ENCODE results near the gene PLCL2. TPM values are rescaled to one million over a fixed set of nuclear protein-coding genes. Genes with fewer than 3 reads are reported as not detected.
A peak's percentile ranks its signal among the peaks of the same experiment; 100 is the strongest.

Gene PLCL2
- total RNA-seq, 1 donor from 2014 or later = 11.3 TPM

DNA sequence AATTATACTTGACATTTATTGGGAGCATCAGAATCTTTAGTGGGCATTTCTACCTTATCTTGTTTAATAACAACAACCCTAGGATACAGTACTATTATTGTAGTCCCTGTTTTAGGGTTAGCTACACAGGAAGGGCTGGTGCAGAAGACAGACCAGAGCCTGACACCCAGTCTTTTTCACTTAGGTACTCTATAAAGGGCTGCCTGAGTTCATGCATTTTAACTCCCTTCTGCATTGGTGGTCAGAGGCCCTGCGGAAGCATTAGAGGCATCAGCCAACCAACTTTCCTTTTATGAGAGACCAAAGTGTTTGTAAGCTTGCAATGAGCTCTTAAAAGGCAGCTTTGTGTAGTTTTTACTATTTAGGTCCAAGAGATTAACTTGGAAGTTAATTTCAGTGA, 105.4 kb downstream of the PLCL2 start:
- no peak for DNase-seq (ENCODE audit: low spot score, unreplicated experiment)
- TF ChIP-seq, protein P1, sequence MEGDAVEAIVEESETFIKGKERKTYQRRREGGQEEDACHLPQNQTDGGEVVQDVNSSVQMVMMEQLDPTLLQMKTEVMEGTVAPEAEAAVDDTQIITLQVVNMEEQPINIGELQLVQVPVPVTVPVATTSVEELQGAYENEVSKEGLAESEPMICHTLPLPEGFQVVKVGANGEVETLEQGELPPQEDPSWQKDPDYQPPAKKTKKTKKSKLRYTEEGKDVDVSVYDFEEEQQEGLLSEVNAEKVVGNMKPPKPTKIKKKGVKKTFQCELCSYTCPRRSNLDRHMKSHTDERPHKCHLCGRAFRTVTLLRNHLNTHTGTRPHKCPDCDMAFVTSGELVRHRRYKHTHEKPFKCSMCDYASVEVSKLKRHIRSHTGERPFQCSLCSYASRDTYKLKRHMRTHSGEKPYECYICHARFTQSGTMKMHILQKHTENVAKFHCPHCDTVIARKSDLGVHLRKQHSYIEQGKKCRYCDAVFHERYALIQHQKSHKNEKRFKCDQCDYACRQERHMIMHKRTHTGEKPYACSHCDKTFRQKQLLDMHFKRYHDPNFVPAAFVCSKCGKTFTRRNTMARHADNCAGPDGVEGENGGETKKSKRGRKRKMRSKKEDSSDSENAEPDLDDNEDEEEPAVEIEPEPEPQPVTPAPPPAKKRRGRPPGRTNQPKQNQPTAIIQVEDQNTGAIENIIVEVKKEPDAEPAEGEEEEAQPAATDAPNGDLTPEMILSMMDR (IDR thresholded peaks at IDR 0.05; ENCODE audit: unreplicated experiment) = no peak
- H3K4me3 Mint-ChIP-seq (ENCODE audit: low read depth) = no peak overlapping the region
- no peaks in the 10 kb centered on the region for H3K27me3 Mint-ChIP-seq
- H3K36me3 Mint-ChIP-seq (ENCODE audit: insufficient read depth) = no peaks in the 10 kb centered on the region
- H3K27ac Mint-ChIP-seq = no peak overlapping the region
- H3K4me1 Mint-ChIP-seq (ENCODE audit: low read depth) = peaks cover 18% of the 10 kb centered on the region
- H3K9me3 Mint-ChIP-seq (ENCODE audit: low read depth) = no peaks in the 10 kb centered on the region

DNA sequence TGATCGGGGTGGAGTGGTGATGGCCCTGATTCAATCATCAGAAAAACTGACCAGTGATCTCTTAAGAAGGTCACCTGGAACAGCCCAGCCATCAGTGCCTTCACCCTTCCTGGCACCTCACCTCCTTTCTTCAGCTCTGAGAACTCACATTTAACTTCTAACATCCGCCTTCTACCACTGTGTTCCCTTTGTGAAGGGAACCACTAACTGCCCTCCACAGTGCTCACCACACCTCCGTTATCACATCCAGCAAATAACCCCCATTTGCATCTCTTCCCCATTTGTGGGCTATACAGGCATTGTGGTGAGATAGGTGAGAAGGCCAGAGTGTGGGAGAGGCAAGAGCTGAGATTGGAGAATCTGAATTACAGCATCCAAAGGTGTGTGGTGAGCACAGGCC, 107.4 kb downstream of the PLCL2 start:
- Mint-ChIP-seq H3K27ac (no peak overlapping the region), H3K4me1 (ENCODE audit: low read depth) (peaks cover 30% of the 10 kb centered on the region), H3K4me3 (ENCODE audit: low read depth) (no peak overlapping the region), H3K9me3 (ENCODE audit: low read depth) (no peaks in the 10 kb centered on the region), H3K27me3 (no peaks in the 10 kb centered on the region), H3K36me3 (ENCODE audit: insufficient read depth) (no peaks in the 10 kb centered on the region)
- no peak for DNase-seq (ENCODE audit: low spot score, unreplicated experiment)
- TF ChIP-seq, protein P1 (IDR thresholded peaks at IDR 0.05; ENCODE audit: unreplicated experiment) = no peak

DNA sequence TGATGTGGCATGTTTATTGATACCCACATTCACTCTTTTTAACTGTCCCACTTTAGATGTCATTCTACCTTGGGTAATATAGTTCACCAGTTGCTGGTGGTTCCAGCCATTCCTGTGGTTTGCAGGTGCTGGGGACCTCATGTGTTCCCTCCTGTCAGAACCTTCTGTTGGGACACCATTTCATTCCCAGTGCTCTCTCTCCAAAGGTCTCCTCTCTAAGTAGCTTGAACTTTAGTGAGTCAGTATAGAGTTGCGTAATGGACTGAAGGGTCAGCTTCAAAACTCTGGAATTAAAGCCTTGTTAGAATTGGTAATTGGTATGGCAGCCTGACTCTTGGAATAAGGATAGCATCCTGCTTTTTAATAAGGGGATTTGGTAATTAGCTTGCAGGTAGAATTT, 108.5 kb downstream of the PLCL2 start:
- Mint-ChIP-seq H3K36me3 (ENCODE audit: insufficient read depth) (no peaks in the 10 kb centered on the region), H3K27ac (no peak overlapping the region), H3K27me3 (no peaks in the 10 kb centered on the region), H3K9me3 (ENCODE audit: low read depth) (no peaks in the 10 kb centered on the region), H3K4me3 (ENCODE audit: low read depth) (no peak overlapping the region), H3K4me1 (ENCODE audit: low read depth) (peaks cover 31% of the 10 kb centered on the region)
- TF ChIP-seq, protein P1 (IDR thresholded peaks at IDR 0.05; ENCODE audit: unreplicated experiment) = no peak
- no peak for DNase-seq (ENCODE audit: low spot score, unreplicated experiment)

DNA sequence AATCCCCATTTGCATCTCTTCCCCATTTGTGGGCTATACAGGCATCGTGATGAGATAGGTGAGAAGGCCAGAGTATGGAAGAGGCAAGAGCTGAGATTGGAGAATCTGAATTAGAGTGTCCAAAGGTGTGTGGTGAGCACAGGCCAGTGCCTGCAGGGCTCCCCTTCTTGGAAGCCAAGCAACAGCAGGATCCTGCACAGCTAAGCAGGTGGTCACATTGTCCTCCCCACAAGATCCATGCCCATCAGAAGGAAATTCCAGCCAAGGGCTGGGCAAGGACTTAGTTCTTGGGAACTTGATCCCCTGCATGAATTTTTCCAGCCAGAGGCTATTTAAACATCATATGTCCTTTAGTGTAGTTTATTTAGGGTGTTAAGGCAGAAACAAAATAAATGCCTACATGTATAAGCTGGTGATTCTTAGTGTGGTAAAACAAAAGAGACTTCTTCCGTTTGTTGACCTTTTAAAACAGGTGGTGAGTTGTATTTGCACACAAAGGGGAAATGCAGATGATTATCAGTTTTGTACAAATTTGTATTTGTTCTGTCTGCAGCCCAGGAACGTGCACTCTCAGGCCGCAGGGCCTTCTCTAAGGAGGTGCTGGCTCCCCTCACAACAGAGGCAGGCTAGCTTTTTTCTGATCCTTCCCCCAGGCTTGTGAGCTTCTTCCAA, 110.2 kb downstream of the PLCL2 start:
- peak overlapping the region; percentile 7 for H3K4me3 Mint-ChIP-seq (ENCODE audit: low read depth)
- H3K9me3 Mint-ChIP-seq (ENCODE audit: low read depth) = no peaks in the 10 kb centered on the region
- DNase-seq (ENCODE audit: low spot score, unreplicated experiment) = no peak
- H3K4me1 Mint-ChIP-seq (ENCODE audit: low read depth) = peaks cover 31% of the 10 kb centered on the region
- TF ChIP-seq, protein P1 (IDR thresholded peaks at IDR 0.05; ENCODE audit: unreplicated experiment) = no peak
- no peaks in the 10 kb centered on the region for H3K27me3 Mint-ChIP-seq
- peak overlapping the region; percentile 95 for H3K27ac Mint-ChIP-seq
- H3K36me3 Mint-ChIP-seq (ENCODE audit: insufficient read depth) = no peaks in the 10 kb centered on the region

DNA sequence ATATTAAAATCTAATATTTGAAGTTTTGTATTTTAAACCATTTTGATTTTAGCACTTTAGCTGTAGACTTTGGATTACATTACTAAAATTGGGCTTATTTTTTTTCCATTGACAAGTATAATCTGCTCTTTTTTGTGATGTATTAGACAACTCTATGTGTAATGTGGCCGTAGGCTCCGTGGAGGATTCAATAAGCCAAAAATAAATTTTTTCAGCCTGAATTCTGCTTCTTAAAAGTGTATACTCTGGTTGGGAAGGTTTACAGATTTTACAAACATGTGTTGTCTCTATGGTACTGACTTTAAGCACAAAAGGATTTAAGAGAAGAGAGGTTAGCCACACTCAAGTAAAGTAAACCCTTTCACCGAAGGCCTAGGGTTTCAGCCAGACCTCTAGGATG, 110.8 kb downstream of the PLCL2 start:
- Mint-ChIP-seq H3K36me3 (ENCODE audit: insufficient read depth) (no peaks in the 10 kb centered on the region), H3K27ac (peak overlapping the region; percentile 79), H3K9me3 (ENCODE audit: low read depth) (no peaks in the 10 kb centered on the region), H3K4me3 (ENCODE audit: low read depth) (no peak overlapping the region), H3K4me1 (ENCODE audit: low read depth) (peaks cover 31% of the 10 kb centered on the region), H3K27me3 (no peaks in the 10 kb centered on the region)
- no peak for DNase-seq (ENCODE audit: low spot score, unreplicated experiment)
- TF ChIP-seq, protein P1 (IDR thresholded peaks at IDR 0.05; ENCODE audit: unreplicated experiment) = no peak
